Activated CD8-positive, alpha-beta T cell treated with anti-CD3 and anti-CD28 coated beads, Interleukin-2, amount 10 ng/mL, durations not matched to agents 7 days and 5 days (primary cell): Measurements from ENCODE around the gene ISM1. TPM values are rescaled to one million over a fixed set of nuclear protein-coding genes. Genes with fewer than 3 reads are reported as not detected.
A peak's percentile ranks its signal among the peaks of the same experiment; 100 is the strongest.
"Not testable (repeated sequence)": the region's sequence is repeated elsewhere in the genome, so short reads cannot be mapped to it uniquely, and the experiment has no call there.

Source experiments
- ATAC-seq: fragments of 150-1000 bp; cut with Tn5 transposase; one replicate; pipeline ENCODE4 v1.10.0; 2021; ENCODE audit warnings: moderate library complexity
- CTCF ChIA-PET: fragments of 350-600 bp; sonication (Branson Sonifier 250); formaldehyde crosslinking; loops from one replicate; lab custom pipeline; 2021; ENCODE audit warnings: antibody characterized with exemption; lab: Charles Lee
- POLR2A ChIA-PET: fragments of 350-600 bp; sonication (Branson Sonifier 250); formaldehyde crosslinking; loops from one replicate; lab custom pipeline; 2021; ENCODE audit warnings: antibody characterized with exemption; lab: Charles Lee
- DNase-seq: peaks from one replicate; pipeline ENCODE4 v3.0.0-alpha.2; 2020
- H3K27ac Mint-ChIP-seq: one replicate; pipeline ENCODE4 v1.8.0; 2021; ENCODE audit warnings: mild to moderate bottlenecking, mixed read lengths
- H3K27me3 Mint-ChIP-seq: one replicate; pipeline ENCODE4 v1.8.0; 2021; ENCODE audit warnings: low read depth, mixed read lengths
- H3K36me3 Mint-ChIP-seq: one replicate; pipeline ENCODE4 v1.8.0; 2021; ENCODE audit warnings: low read depth, mixed read lengths
- H3K4me1 Mint-ChIP-seq: one replicate; pipeline ENCODE4 v1.8.0; 2021; ENCODE audit warnings: low read depth, mixed read lengths
- H3K4me3 Mint-ChIP-seq: one replicate; pipeline ENCODE4 v1.8.0; 2021; ENCODE audit warnings: mild to moderate bottlenecking, mixed read lengths
- H3K9me3 Mint-ChIP-seq: one replicate; pipeline ENCODE4 v1.8.0; 2022; ENCODE audit warnings: mixed read lengths; ENCODE audit not compliant: insufficient read depth
- total RNA-seq, 2 experiments: library from RNA; stranded (reverse); gene quantifications; one replicate each; pipeline ENCODE4 v1.2.3, GENCODE V29; 2021

ISM1 gene
- total RNA-seq, 2 experiments from 2014 or later, result 2.9 to 3.7 TPM

DNA sequence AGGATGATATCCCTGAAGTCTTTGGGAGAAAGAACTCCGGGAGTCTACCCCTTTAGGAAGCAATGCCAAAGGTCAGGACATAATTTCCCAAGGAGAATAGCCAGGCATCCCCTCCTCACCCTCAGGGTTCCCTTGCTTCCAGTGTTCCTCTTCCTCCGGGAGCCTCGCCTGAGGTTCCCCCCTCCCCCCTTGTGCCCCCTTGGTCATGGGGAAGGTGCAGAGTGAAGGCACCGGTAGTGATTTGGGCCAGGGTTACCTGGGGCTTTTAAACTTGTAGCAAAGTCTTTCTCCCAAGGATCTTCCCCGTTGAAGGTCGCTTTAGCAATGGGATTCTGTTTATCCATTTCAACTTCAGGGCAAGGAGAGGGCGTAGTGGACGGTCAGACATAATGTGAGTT, 1.2 kb downstream of the ISM1 start:
- ChIA-PET POLR2A (interaction anchor here (0.8 kb wide), 1 partner anchor 9 kb away, joined by 3 read pairs; no protein-coding TSS in a partner anchor), CTCF (interaction anchor here (1.0 to 2.4 kb wide), 3 partner anchors 25 to 40 kb away, joined by 6 to 8 read pairs (median 7); no protein-coding TSS in a partner anchor)
- Mint-ChIP-seq H3K4me3 (peak overlapping the region; percentile 81), H3K9me3 (peaks cover 11% of the 10 kb centered on the region), H3K27me3 (peaks cover 39% of the 10 kb centered on the region), H3K4me1 (peaks cover 28% of the 10 kb centered on the region), H3K36me3 (peaks cover 10% of the 10 kb centered on the region), H3K27ac (peak overlapping the region; percentile 75)
- ATAC-seq (no peak), DNase-seq (no peak)

DNA sequence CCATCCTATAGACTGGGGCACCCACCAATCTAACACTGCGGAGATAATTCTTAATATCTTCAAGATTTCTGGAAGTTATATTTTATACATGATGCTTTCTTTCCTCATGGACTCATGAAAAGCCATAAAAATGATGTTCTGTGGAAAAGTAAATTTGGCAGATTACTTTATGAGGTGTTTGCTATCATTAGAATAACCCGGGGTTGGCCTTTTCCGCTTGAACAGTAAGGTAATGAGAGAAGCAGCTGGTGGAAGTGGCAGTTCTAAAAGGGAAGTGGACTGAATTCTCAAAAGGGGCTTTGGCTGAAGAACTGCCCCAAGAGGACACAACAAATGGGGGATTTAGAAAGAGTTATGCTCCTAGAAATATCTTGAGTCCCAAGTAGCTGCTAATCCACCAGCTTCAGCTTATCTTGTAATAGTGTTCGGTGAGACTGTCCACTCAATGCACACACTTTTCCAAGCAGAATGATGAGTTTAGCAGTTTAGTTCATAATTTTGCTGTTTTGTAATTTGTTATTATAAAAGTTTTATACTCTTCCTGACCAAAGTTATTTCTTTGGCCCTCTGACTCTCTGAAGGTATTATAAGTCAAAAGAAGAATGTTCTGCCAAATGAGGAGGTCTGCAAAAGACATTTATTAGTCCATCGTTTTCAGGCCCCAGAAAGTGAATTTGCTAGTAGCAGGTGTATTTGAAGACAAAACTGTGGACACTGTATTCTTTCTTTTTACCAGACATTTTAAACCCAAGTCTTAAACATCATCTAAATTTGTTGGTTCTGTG, 2.9 kb downstream of the ISM1 start:
- ChIA-PET CTCF (interaction anchor here (1.3 kb wide), 1 partner anchor 38 kb away, joined by 3 read pairs; no protein-coding TSS in a partner anchor), POLR2A (no interaction called here)
- DNase-seq (no peak), ATAC-seq (no peak)
- Mint-ChIP-seq H3K4me1 (peaks cover 35% of the 10 kb centered on the region), H3K27ac (no peak overlapping the region), H3K27me3 (peaks cover 23% of the 10 kb centered on the region), H3K9me3 (peaks cover 16% of the 10 kb centered on the region), H3K36me3 (peaks cover 14% of the 10 kb centered on the region), H3K4me3 (no peak overlapping the region)

DNA sequence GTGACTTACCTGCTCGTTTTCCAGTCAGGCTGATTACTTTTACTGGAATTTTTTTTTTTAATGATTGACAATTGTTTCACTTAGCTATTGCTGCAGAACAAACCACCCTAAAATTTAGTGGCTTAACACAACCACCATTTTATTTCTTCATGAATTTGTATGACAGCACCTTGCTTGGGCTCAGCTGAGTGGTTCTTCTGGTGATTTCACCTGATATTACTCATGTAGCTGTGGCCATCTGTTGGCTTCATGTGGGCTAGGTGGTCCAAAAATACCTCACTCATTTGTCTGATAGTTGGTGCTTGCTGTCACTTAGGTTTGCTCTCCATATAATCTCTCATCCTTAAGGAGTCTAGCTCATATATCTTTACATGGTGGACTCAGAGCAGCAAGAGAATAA, 5.3 kb downstream of the ISM1 start:
- no peak overlapping the region for H3K27ac Mint-ChIP-seq
- POLR2A ChIA-PET, result no interaction called here

DNA sequence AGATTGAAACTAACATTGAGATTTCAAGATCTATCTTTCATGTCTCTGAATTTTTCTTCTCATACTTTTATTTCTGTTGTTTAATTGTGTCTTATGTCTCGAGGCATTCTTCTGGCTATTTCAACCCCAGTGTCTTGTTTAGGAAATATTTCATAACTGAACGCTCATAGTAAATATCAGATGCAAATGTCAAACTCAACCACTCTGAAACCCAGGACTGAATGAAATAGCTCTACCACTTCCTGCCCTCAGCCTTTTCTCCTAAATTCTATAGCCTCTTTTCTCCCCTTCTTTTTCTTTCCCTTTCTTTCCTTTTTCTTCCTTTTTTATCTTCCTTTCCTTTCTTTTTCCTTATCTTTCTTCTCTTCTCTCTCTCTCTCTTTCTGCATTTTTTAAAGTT, 7.7 kb downstream of the ISM1 start:
- H3K36me3 Mint-ChIP-seq, result peaks cover 20% of the 10 kb centered on the region
- CTCF ChIA-PET, result interaction anchor here (0.6 to 2.5 kb wide), 4 partner anchors 16 to 110 kb away, joined by 3 to 8 read pairs (median 4); no protein-coding TSS in a partner anchor
- H3K9me3 Mint-ChIP-seq, result peaks cover 16% of the 10 kb centered on the region
- H3K27me3 Mint-ChIP-seq, result peaks cover 1% of the 10 kb centered on the region
- POLR2A ChIA-PET, result interaction anchor here (1.5 to 1.9 kb wide), 2 partner anchors 8 to 19 kb away, joined by 4 to 9 read pairs; no protein-coding TSS in a partner anchor
- DNase-seq, result no peak
- peaks cover 47% of the 10 kb centered on the region for H3K4me1 Mint-ChIP-seq
- no peak for ATAC-seq
- H3K4me3 Mint-ChIP-seq, result peak overlapping the region; percentile 63
- H3K27ac Mint-ChIP-seq, result peak overlapping the region; percentile 91

More for the DNA sequence above, 5.3 kb downstream of the ISM1 start:
- no peak overlapping the region for H3K4me3 Mint-ChIP-seq
- DNase-seq (no peak), ATAC-seq (no peak)
- H3K36me3 Mint-ChIP-seq, result peaks cover 14% of the 10 kb centered on the region
- peaks cover 9% of the 10 kb centered on the region for H3K27me3 Mint-ChIP-seq
- peaks cover 49% of the 10 kb centered on the region for H3K4me1 Mint-ChIP-seq
- H3K9me3 Mint-ChIP-seq, result peaks cover 16% of the 10 kb centered on the region
- CTCF ChIA-PET, result interaction anchor here (1.0 kb wide), 1 partner anchor 34 kb away, joined by 3 read pairs; no protein-coding TSS in a partner anchor

DNA sequence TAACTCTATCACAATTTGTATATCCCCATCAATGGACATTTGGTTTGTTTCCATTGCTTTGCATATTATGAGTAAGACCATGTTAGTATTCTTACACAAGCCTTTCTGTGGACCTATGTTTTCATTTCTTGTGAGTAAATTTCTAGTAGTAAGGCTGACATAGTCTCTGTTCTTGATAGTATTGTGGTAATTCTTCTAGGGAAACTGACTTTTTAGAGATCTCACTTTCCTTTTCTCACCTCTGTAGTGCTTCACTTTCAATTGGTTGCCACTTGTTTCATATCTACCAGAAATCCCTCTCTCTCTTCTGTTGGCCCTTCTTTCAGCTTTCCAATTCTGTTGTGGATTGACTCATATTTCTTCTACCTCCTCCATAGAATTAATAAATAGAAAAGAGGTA, 8.5 kb downstream of the ISM1 start:
- H3K4me3 Mint-ChIP-seq, result peak overlapping the region; percentile 63
- ChIA-PET CTCF (interaction anchor here (2.3 to 2.5 kb wide), 2 partner anchors 17 to 33 kb away, joined by 6 to 8 read pairs; no protein-coding TSS in a partner anchor), POLR2A (interaction anchor here (1.5 to 1.9 kb wide), 2 partner anchors 9 to 18 kb away, joined by 4 to 9 read pairs; no protein-coding TSS in a partner anchor)
- ATAC-seq (peak; percentile 25), DNase-seq (no peak)
- H3K4me1 Mint-ChIP-seq, result peaks cover 48% of the 10 kb centered on the region
- H3K9me3 Mint-ChIP-seq, result peaks cover 16% of the 10 kb centered on the region
- no peaks in the 10 kb centered on the region for H3K27me3 Mint-ChIP-seq
- peak overlapping the region; percentile 91 for H3K27ac Mint-ChIP-seq
- H3K36me3 Mint-ChIP-seq, result peaks cover 24% of the 10 kb centered on the region

DNA sequence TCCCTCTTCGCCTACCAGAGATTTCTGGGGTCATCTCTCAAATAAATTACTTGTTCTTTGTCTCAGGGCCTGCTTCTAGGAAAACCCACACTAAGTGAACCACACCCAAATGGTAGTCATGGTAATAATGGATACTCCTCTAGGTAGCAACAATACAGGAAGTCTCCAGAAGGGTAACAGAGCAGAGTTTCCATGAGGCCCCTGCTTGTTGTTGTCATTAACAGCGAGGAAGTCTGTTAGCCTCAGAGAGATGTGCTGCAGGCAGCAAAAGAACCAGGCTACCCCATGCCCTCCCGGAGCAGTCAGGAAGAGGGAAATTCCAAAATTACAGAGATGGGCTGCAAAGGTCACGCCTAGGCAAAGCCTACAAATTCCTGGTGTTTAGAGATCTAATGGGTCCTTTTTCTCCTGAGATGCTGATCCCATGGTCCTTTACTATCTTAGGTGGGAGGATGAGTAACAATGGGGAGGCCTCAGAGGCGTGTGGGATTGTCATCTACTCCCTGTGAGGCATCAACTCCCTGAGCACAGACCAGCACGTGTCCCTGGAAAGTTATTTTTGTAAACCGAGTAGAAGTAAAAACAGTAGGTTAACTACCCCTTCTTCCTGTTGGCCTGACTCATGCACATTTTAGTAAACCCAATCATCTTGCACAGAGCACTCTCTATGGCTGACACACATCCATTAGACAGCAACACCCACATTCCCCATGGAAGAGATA, 10.1 kb downstream of the ISM1 start:
- DNase-seq (peak; percentile 84), ATAC-seq (peak; percentile 94)
- no peaks in the 10 kb centered on the region for H3K27me3 Mint-ChIP-seq
- ChIA-PET CTCF (no interaction called here), POLR2A (interaction anchor here (1.0 to 1.4 kb wide), 2 partner anchors 10 to 17 kb away, joined by 5 read pairs; partner anchors contain the start of gene ISM1)
- H3K9me3 Mint-ChIP-seq, result peaks cover 12% of the 10 kb centered on the region
- H3K4me3 Mint-ChIP-seq, result peak overlapping the region; percentile 39
- H3K36me3 Mint-ChIP-seq, result peaks cover 23% of the 10 kb centered on the region
- H3K4me1 Mint-ChIP-seq, result peaks cover 48% of the 10 kb centered on the region
- H3K27ac Mint-ChIP-seq, result peak overlapping the region; percentile 89

DNA sequence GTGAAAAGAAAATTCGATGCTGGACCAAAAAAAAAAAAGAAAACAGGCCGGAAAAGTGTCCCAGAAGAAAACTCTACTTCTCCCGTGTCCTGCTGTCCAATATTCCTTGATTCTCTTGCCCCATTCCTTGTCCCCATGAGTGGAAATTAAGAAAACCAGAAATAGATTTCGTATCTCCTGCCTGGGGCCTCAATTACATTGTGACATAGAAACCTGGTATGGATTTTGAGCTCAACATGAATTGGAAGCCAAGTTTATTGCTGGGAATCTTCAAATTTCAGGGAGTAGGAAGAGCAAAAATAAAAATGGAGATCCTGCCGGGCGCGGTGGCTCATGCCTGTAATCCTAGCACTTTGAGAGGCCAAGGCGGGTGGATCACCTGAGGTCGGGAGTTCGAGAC, 11.9 kb downstream of the ISM1 start:
- Mint-ChIP-seq H3K27me3 (no peaks in the 10 kb centered on the region), H3K4me3 (no peak overlapping the region), H3K36me3 (peaks cover 24% of the 10 kb centered on the region), H3K4me1 (peaks cover 46% of the 10 kb centered on the region), H3K9me3 (peaks cover 5% of the 10 kb centered on the region), H3K27ac (no peak overlapping the region)
- ChIA-PET CTCF (interaction anchor here (2.0 kb wide), 1 partner anchor 11 kb away, joined by 7 read pairs; no protein-coding TSS in a partner anchor), POLR2A (no interaction called here)
- DNase-seq (no peak), ATAC-seq (no peak)

DNA sequence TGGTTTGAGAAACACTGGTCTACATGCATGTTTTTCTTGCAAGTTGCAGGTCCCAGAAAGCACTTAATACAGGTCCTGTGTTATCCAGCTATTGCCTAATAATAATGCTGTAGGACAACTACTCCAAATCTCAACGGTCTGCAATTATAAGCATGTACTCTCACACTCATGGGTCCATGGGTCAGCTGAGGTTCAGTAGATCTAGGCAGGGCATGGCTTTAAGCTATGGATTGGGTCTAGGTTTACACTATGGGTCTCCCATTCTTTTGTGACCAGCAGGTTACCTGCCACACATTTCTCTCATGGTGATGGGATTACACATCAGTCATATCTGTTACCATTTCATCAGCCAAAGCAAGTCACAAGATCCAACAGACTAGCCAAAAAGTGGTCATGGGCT, 13.9 kb downstream of the ISM1 start:
- H3K4me1 Mint-ChIP-seq, result peaks cover 29% of the 10 kb centered on the region
- peaks cover 24% of the 10 kb centered on the region for H3K36me3 Mint-ChIP-seq
- ChIA-PET CTCF (no interaction called here), POLR2A (no interaction called here)
- DNase-seq (no peak), ATAC-seq (no peak)
- H3K27ac Mint-ChIP-seq, result no peak overlapping the region
- no peak overlapping the region for H3K4me3 Mint-ChIP-seq
- H3K9me3 Mint-ChIP-seq, result no peaks in the 10 kb centered on the region
- no peaks in the 10 kb centered on the region for H3K27me3 Mint-ChIP-seq

DNA sequence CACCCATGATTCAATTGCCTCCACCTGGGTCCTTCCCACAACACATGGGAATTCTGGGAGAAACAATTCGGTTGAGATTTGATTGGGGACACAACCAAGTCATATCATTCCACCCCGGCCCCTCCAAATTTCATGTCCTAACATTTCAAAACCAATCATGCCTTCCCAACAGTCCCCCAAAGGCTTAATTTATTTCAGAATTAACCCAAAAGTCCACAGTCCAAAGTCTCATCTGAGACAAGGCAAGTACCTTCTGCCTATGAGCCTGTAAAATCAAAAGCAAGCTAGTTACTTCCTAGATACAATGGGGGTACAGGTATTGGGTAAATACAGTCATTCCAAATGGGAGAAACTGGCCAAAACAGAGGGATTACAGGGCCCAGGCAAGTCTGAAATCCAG, 15.3 kb downstream of the ISM1 start:
- H3K27me3 Mint-ChIP-seq, ATAC-seq, H3K27ac Mint-ChIP-seq, POLR2A ChIA-PET, H3K4me3 Mint-ChIP-seq, CTCF ChIA-PET, H3K9me3 Mint-ChIP-seq, DNase-seq: not testable (repeated sequence)
- peaks cover 15% of the 10 kb centered on the region for H3K4me1 Mint-ChIP-seq
- H3K36me3 Mint-ChIP-seq, result peaks cover 24% of the 10 kb centered on the region

DNA sequence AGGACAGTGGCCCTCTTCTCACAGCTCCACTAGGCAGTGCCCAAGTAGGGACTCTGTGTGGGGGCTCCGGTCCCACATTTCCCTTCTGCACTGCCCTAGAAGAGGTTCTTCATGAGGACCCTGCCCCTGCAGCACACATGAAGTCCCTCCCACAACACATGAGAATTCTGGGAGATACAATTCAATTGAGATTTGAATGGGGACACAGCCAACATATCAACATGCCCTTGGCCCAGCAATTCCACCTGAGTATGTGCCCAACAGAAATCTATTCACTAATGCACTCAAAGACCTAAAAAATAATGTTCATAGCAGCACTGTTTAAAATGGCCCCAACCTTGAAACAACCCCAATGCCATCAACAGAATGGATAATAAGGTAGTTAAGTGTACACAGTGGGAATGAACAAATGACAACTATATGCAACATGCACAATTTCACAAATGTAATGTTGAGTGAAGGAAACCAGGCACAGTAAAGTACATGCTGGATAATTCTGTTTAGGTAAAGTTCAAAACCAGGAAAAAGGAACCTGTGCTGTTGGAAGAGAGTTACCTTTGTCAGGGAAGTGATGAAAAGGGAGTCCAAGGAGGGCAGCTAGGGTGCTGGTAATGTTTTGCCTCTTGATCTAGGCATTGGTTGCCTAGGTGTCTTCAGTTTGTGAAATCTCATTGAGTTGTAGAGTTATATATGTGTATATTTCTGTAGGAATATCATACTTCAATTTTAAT, 16.1 kb downstream of the ISM1 start:
- no peaks in the 10 kb centered on the region for H3K27me3 Mint-ChIP-seq
- ATAC-seq (no peak), DNase-seq (no peak)
- H3K27ac Mint-ChIP-seq, result no peak overlapping the region
- ChIA-PET POLR2A (no interaction called here), CTCF (no interaction called here)
- H3K9me3 Mint-ChIP-seq, result no peaks in the 10 kb centered on the region
- peaks cover 19% of the 10 kb centered on the region for H3K36me3 Mint-ChIP-seq
- H3K4me3 Mint-ChIP-seq, result no peak overlapping the region
- H3K4me1 Mint-ChIP-seq, result peaks cover 8% of the 10 kb centered on the region

DNA sequence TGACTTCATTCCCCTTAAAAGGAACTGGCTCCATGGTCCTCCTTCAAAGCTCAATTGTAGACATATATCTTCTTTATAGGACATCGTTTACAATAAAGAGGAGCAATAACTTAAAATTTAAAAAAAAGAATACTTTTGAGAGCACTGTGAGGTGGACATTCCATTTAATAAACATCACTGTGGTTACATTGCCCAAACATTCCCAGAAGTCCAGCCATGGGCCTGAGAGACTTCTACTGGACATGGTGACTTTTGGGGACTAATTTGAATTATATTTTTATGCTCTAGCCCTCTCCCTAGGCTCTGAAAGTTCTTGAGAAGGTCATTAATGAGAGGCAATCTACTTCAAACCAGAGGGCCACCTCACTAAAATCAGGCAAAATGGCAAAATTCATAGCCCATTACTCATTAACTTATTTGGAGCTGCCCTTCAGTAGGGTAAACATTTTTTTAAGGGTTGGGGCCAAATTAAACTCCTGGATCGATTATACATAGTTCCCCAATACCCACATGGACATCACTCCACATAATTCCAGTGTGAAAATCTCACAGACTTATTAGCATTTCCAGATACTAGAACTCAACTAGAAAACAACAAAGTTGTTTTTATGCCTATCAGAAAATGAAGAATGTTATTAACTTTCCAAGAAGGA, 17.1 kb downstream of the ISM1 start:
- H3K36me3 Mint-ChIP-seq, result peaks cover 16% of the 10 kb centered on the region
- H3K27ac Mint-ChIP-seq, result no peak overlapping the region
- no peaks in the 10 kb centered on the region for H3K27me3 Mint-ChIP-seq
- H3K4me1 Mint-ChIP-seq, result peaks cover 2% of the 10 kb centered on the region
- no peak for DNase-seq
- POLR2A ChIA-PET, result no interaction called here
- H3K9me3 Mint-ChIP-seq, result no peaks in the 10 kb centered on the region
- no peak for ATAC-seq
- CTCF ChIA-PET, result no interaction called here
- H3K4me3 Mint-ChIP-seq, result no peak overlapping the region
